Measurements from ENCODE around the gene PTGDS. TPM values are rescaled to one million over a fixed set of nuclear protein-coding genes. Genes with fewer than 3 reads are reported as not detected.
A peak's percentile ranks its signal among the peaks of the same experiment; 100 is the strongest.

PTGDS gene
- total and polyA plus RNA-seq, 2 donors from 2014 or later: 236 to 709 TPM

GRCh38 chr9:136949239-136949816 is 28.0 kb upstream of the PTGDS start:
- TF ChIP-seq CTCF (IDR thresholded peaks at IDR 0.05; ENCODE audit: borderline replicate concordance, extremely low read depth, insufficient read depth): no peak
- peak overlapping the region in 1 of 3 donors; percentile 22 for H3K9ac ChIP-seq (ENCODE audit: low read length in 3 of 3)
- no peaks in the 10 kb centered on the region for H3K36me3 ChIP-seq (ENCODE audit: control insufficient read depth in 2 of 3, insufficient read depth in 3 of 3, low read length in 3 of 3)
- no peaks in the 10 kb centered on the region for H3K9me3 ChIP-seq (ENCODE audit: control insufficient read depth in 2 of 3, insufficient read depth in 1 of 3, low read length in 3 of 3)
- peak overlapping the region; percentile 89 for H3K27ac ChIP-seq (ENCODE audit: low read depth in 2 of 2, low read length in 2 of 2)
- H3K4me3 ChIP-seq (ENCODE audit: low read length in 3 of 3): peak overlapping the region; percentile 34 to 71 (median 49)
- DNase-seq (no peak), FAIRE-seq (no peak)
- peaks cover 0 to 14% (median 9%) of the 10 kb centered on the region in 3 donors for H3K4me1 ChIP-seq (ENCODE audit: control insufficient read depth in 2 of 3, insufficient read depth in 2 of 3, low read depth in 1 of 3, low read length in 3 of 3)
- no peaks in the 10 kb centered on the region for H3K27me3 ChIP-seq (ENCODE audit: control insufficient read depth, insufficient read depth, low read length)
- intact Hi-C loops (cut with DNase I): loop anchor here (10.0 kb wide), 2 partner anchors 105 to 155 kb away; partner anchors contain the start of genes AJM1, CCDC183, PHPT1 and TMEM141

- peaks cover 0 to 14% (median 9%) of the 10 kb centered on the region in 3 donors for H3K4me1 ChIP-seq (ENCODE audit: control insufficient read depth in 2 of 3, insufficient read depth in 2 of 3, low read depth in 1 of 3, low read length in 3 of 3)
- FAIRE-seq (no peak), DNase-seq (peak; percentile 96 to 99 (median 97))
- no peaks in the 10 kb centered on the region for H3K27me3 ChIP-seq (ENCODE audit: control insufficient read depth, insufficient read depth, low read length)
- no peaks in the 10 kb centered on the region for H3K36me3 ChIP-seq (ENCODE audit: control insufficient read depth in 2 of 3, insufficient read depth in 3 of 3, low read length in 3 of 3)
- TF ChIP-seq CTCF (IDR thresholded peaks at IDR 0.05; ENCODE audit: borderline replicate concordance, extremely low read depth, insufficient read depth): peak; percentile 12
- H3K27ac ChIP-seq (ENCODE audit: low read depth in 2 of 2, low read length in 2 of 2): peak overlapping the region; percentile 89
- peak overlapping the region; percentile 34 to 71 (median 58) for H3K4me3 ChIP-seq (ENCODE audit: low read length in 3 of 3)
- intact Hi-C loops (cut with DNase I): loop anchor here (10.0 kb wide), 3 partner anchors 75 to 155 kb away; partner anchors contain the start of genes ABCA2, AJM1, CCDC183 and PHPT1
- H3K9ac ChIP-seq (ENCODE audit: low read length in 3 of 3): peak overlapping the region in 2 of 3 donors; percentile 77
- no peaks in the 10 kb centered on the region for H3K9me3 ChIP-seq (ENCODE audit: control insufficient read depth in 2 of 3, insufficient read depth in 1 of 3, low read length in 3 of 3)
These were observed 27.3 kb upstream of the PTGDS start for GRCh38 chr9:136949817-136950655.

- H3K27me3 ChIP-seq (ENCODE audit: control insufficient read depth, insufficient read depth, low read length): no peaks in the 10 kb centered on the region
- H3K4me3 ChIP-seq (ENCODE audit: low read length in 3 of 3): peak overlapping the region in 2 of 3 donors; percentile 58 to 71
- FAIRE-seq: no peak
- intact Hi-C loops (cut with DNase I): loop anchor here (10.0 kb wide), 1 partner anchor 74 kb away; the partner anchor contains the start of gene ABCA2
- no peak for TF ChIP-seq CTCF (IDR thresholded peaks at IDR 0.05; ENCODE audit: borderline replicate concordance, extremely low read depth, insufficient read depth)
- no peaks in the 10 kb centered on the region for H3K9me3 ChIP-seq (ENCODE audit: control insufficient read depth in 2 of 3, insufficient read depth in 1 of 3, low read length in 3 of 3)
- no peaks in the 10 kb centered on the region for H3K36me3 ChIP-seq (ENCODE audit: control insufficient read depth in 2 of 3, insufficient read depth in 3 of 3, low read length in 3 of 3)
- peak in 3 of 5 donors; percentile 38 to 73 (median 58) for DNase-seq
- H3K4me1 ChIP-seq (ENCODE audit: control insufficient read depth in 2 of 3, insufficient read depth in 2 of 3, low read depth in 1 of 3, low read length in 3 of 3): peaks cover 0 to 14% (median 9%) of the 10 kb centered on the region in 3 donors
- H3K9ac ChIP-seq (ENCODE audit: low read length in 3 of 3): peak overlapping the region in 2 of 3 donors; percentile 77
- peak overlapping the region; percentile 89 for H3K27ac ChIP-seq (ENCODE audit: low read depth in 2 of 2, low read length in 2 of 2)
These were observed 26.5 kb upstream of the PTGDS start for GRCh38 chr9:136950656-136951276.

All from kidney (tissue), 14 donors.